Liver (tissue), 9 donors: ENCODE data around the gene LRRC61. TPM values are rescaled to one million over a fixed set of nuclear protein-coding genes. Genes with fewer than 3 reads are reported as not detected.
"Not testable (repeated sequence)": the region's sequence is repeated elsewhere in the genome, so short reads cannot be mapped to it uniquely, and the experiment has no call there.

Experiments used
- DNase-seq: peaks from one replicate; pipeline ENCODE4 v3.0.0-alpha.2; 2017; ENCODE audit warnings: low spot score
- H3K27ac ChIP-seq, 2 donors: one replicate each; pipeline ENCODE4 v1.7.0; 2013; ENCODE audit warnings: inconsistent platforms in 2 of 2, low read length in 2 of 2, control low read depth in 1 of 2, low read depth in 1 of 2, mild to moderate bottlenecking in 1 of 2
- H3K27me3 ChIP-seq, 4 donors: one replicate each; pipeline versions ENCODE4 v1.6.1 to v1.7.0; 2013; ENCODE audit warnings: low read length in 3 of 4, inconsistent platforms in 1 of 4, mild to moderate bottlenecking in 1 of 4, moderate library complexity in 1 of 4; ENCODE audit not compliant: control insufficient read depth in 4 of 4, insufficient read depth in 4 of 4
- H3K36me3 ChIP-seq, 4 donors: one replicate each; pipeline versions ENCODE4 v1.6.1 to v1.7.0; 2013; ENCODE audit warnings: low read length in 3 of 4, mild to moderate bottlenecking in 3 of 4, low read depth in 1 of 4, moderate library complexity in 1 of 4; ENCODE audit not compliant: control insufficient read depth in 4 of 4, insufficient read depth in 3 of 4
- H3K4me1 ChIP-seq, 4 donors: one replicate each; pipeline versions ENCODE4 v1.6.1 to v1.7.0; 2013; ENCODE audit warnings: low read length in 3 of 4, mild to moderate bottlenecking in 3 of 4, moderate library complexity in 1 of 4; ENCODE audit not compliant: control insufficient read depth in 4 of 4, insufficient read depth in 4 of 4
- H3K4me3 ChIP-seq, 3 donors: one replicate each; pipeline versions ENCODE4 v1.6.1 to v1.7.0; 2013; ENCODE audit warnings: low read length in 3 of 3, control low read depth in 1 of 3, low read depth in 1 of 3, mild to moderate bottlenecking in 1 of 3
- H3K9ac ChIP-seq, 2 donors: one replicate each; pipeline ENCODE4 v1.7.0; 2013; ENCODE audit warnings: low read length in 2 of 2, mild to moderate bottlenecking in 2 of 2, moderate library complexity in 2 of 2, control low read depth in 1 of 2, low read depth in 1 of 2
- H3K9me3 ChIP-seq, 4 donors: one replicate each; pipeline versions ENCODE4 v1.6.1 to v1.7.0; 2013; ENCODE audit warnings: low read length in 3 of 4; ENCODE audit not compliant: control insufficient read depth in 4 of 4
- EGR1 ChIP-seq, 2 donors: IDR thresholded peaks; 2 replicates each; pipeline ENCODE4 v1.6.1; 2016 to 2018; ENCODE audit warnings: antibody characterized with exemption in 2 of 2, low read depth in 2 of 2
- FOXA2 ChIP-seq: IDR thresholded peaks from 2 replicates; pipeline ENCODE4 v1.6.1; 2016; ENCODE audit warnings: antibody characterized with exemption
- GABPA ChIP-seq, 2 donors: IDR thresholded peaks in 1 of 2; conservative IDR thresholded peaks in 1 of 2; 2 replicates each; pipeline ENCODE4 v1.6.1; 2016; ENCODE audit warnings: antibody characterized with exemption in 2 of 2, mild to moderate bottlenecking in 1 of 2, moderate library complexity in 1 of 2
- HNF4A ChIP-seq, 2 donors: conservative IDR thresholded peaks; 2 replicates each; pipeline ENCODE4 v1.6.1; 2016; ENCODE audit warnings: antibody characterized with exemption in 2 of 2, mild to moderate bottlenecking in 2 of 2
- HNF4G ChIP-seq: IDR thresholded peaks from 2 replicates; pipeline ENCODE4 v1.6.1; 2016; ENCODE audit warnings: antibody characterized with exemption
- NR2F2 ChIP-seq: IDR thresholded peaks from 2 replicates; pipeline ENCODE4 v1.6.1; 2016; ENCODE audit warnings: antibody characterized with exemption
- RAD21 ChIP-seq, 2 donors: IDR thresholded peaks; 2 replicates each; pipeline ENCODE4 v1.6.1; 2016; ENCODE audit warnings: antibody characterized with exemption in 2 of 2, mild to moderate bottlenecking in 2 of 2
- RXRA ChIP-seq, 2 donors: IDR thresholded peaks; 2 replicates each; pipeline ENCODE4 v1.6.1; 2017 to 2018; ENCODE audit warnings: antibody characterized with exemption in 2 of 2, mild to moderate bottlenecking in 1 of 2
- SP1 ChIP-seq: IDR thresholded peaks from 2 replicates; pipeline ENCODE4 v1.6.1; 2018; ENCODE audit warnings: antibody characterized with exemption, mild to moderate bottlenecking
- TAF1 ChIP-seq: conservative IDR thresholded peaks from 2 replicates; pipeline ENCODE4 v1.6.1; 2016; ENCODE audit warnings: antibody characterized with exemption, mild to moderate bottlenecking
- YY1 ChIP-seq: IDR thresholded peaks from 2 replicates; pipeline ENCODE4 v1.6.1; 2016; ENCODE audit warnings: antibody characterized with exemption, mild to moderate bottlenecking
- whole genome bisulfite sequencing: extraction: QIAGEN DNeasy Blood & Tissue Kit; methylation state at CpG from one replicate; pipeline ENCODE4 v1.1.7; 2013; 5-methylcytosine and 5-hydroxymethylcytosine counted together
- polyA plus RNA-seq, 2 donors: library from polyadenylated mRNA; stranded (reverse) in 1 of 2; unstranded in 1 of 2; fragments of 200-250 nt in 1 of 2; fragments of >200 nt in 1 of 2; fragmentation: Nextera tagmentation in 1 of 2; extraction: Ambion mirVana in 1 of 2; gene quantifications; one replicate each; pipeline versions ENCODE4 v1.2.1 to v1.2.3, GENCODE V29; 2013 to 2015
- total RNA-seq, 2 donors: library from RNA; depleted of rRNA; stranded (reverse); fragments of >200 nt; gene quantifications; one replicate each; pipeline ENCODE4 v1.2.3, GENCODE V29; 2014
- TF ChIP-seq, protein P1 (sequence below): IDR thresholded peaks from 2 replicates; pipeline ENCODE4 v1.6.1; 2016; ENCODE audit warnings: antibody characterized with exemption
- TF ChIP-seq, protein P2 (sequence below): fragments of 150-350 bp; IDR thresholded peaks from 2 replicates; pipeline ENCODE4 v1.5.1; 2017; ENCODE audit warnings: improper control_type of control experiment, low read depth, low read length; ENCODE audit not compliant: missing input control
- TF ChIP-seq, protein P3 (sequence below): IDR thresholded peaks from 2 replicates; pipeline ENCODE4 v1.6.1; 2016; ENCODE audit warnings: antibody characterized with exemption, mild to moderate bottlenecking
- TF ChIP-seq, protein P4 (sequence below): IDR thresholded peaks from 2 replicates; pipeline ENCODE4 v1.6.1; 2016; ENCODE audit warnings: antibody characterized with exemption
- donor health status: healthy.
- donor health status: healthy.
- donor health status: healthy.
- donor health status: healthy.
- donor health status: healthy.

Gene LRRC61
- total and polyA plus RNA-seq, 4 donors: 12.0 to 21.0 (median 15.6) TPM

DNA sequence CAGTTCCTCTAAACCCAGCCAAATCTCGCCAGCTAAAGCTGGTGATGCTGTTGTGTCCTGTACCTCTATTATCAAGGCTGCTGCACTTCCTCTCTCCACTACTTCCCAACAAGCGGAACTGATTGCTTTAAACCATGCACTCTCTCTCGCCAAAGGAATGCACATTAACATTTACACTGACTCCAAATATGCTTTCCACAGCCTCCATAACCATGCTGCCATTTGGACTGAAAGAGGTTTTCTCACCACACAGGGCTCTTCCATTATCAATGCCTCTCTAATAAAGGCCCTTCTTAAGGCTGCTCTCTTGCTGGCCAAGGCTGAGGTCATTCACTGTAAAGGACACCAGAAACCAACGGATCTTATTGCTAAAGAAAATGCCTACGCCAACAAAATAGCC is 11.4 kb upstream of the LRRC61 start:
- Histone ChIP-seq H3K9ac (no peak overlapping the region), H3K4me3 (no peak overlapping the region), H3K4me1 (peaks cover 0 to 8% (median 3%) of the 10 kb centered on the region in 4 donors), H3K36me3 (no peaks in the 10 kb centered on the region), H3K27me3 (no peaks in the 10 kb centered on the region), H3K27ac (no peak overlapping the region), H3K9me3 (no peaks in the 10 kb centered on the region)
- TF ChIP-seq, protein P1, sequence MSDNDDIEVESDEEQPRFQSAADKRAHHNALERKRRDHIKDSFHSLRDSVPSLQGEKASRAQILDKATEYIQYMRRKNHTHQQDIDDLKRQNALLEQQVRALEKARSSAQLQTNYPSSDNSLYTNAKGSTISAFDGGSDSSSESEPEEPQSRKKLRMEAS: no peak
- TF ChIP-seq HNF4A (conservative IDR thresholded peaks at IDR 0.05) (no peak), NR2F2 (no peak), GABPA (IDR thresholded peaks at IDR 0.05 in 1 of 2, conservative IDR thresholded peaks at IDR 0.05 in 1 of 2) (no peak), FOXA2 (no peak), RAD21 (IDR thresholded peaks at IDR 0.05) (no peak), TAF1 (no peak), SP1 (no peak), YY1 (no peak), EGR1 (IDR thresholded peaks at IDR 0.05; ENCODE audit: low read depth in 2 of 2) (no peak), HNF4G (no peak), RXRA (IDR thresholded peaks at IDR 0.05) (no peak)
- TF ChIP-seq, protein P2, sequence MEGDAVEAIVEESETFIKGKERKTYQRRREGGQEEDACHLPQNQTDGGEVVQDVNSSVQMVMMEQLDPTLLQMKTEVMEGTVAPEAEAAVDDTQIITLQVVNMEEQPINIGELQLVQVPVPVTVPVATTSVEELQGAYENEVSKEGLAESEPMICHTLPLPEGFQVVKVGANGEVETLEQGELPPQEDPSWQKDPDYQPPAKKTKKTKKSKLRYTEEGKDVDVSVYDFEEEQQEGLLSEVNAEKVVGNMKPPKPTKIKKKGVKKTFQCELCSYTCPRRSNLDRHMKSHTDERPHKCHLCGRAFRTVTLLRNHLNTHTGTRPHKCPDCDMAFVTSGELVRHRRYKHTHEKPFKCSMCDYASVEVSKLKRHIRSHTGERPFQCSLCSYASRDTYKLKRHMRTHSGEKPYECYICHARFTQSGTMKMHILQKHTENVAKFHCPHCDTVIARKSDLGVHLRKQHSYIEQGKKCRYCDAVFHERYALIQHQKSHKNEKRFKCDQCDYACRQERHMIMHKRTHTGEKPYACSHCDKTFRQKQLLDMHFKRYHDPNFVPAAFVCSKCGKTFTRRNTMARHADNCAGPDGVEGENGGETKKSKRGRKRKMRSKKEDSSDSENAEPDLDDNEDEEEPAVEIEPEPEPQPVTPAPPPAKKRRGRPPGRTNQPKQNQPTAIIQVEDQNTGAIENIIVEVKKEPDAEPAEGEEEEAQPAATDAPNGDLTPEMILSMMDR: no peak
- TF ChIP-seq, protein P3, sequence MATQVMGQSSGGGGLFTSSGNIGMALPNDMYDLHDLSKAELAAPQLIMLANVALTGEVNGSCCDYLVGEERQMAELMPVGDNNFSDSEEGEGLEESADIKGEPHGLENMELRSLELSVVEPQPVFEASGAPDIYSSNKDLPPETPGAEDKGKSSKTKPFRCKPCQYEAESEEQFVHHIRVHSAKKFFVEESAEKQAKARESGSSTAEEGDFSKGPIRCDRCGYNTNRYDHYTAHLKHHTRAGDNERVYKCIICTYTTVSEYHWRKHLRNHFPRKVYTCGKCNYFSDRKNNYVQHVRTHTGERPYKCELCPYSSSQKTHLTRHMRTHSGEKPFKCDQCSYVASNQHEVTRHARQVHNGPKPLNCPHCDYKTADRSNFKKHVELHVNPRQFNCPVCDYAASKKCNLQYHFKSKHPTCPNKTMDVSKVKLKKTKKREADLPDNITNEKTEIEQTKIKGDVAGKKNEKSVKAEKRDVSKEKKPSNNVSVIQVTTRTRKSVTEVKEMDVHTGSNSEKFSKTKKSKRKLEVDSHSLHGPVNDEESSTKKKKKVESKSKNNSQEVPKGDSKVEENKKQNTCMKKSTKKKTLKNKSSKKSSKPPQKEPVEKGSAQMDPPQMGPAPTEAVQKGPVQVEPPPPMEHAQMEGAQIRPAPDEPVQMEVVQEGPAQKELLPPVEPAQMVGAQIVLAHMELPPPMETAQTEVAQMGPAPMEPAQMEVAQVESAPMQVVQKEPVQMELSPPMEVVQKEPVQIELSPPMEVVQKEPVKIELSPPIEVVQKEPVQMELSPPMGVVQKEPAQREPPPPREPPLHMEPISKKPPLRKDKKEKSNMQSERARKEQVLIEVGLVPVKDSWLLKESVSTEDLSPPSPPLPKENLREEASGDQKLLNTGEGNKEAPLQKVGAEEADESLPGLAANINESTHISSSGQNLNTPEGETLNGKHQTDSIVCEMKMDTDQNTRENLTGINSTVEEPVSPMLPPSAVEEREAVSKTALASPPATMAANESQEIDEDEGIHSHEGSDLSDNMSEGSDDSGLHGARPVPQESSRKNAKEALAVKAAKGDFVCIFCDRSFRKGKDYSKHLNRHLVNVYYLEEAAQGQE: no peak
- TF ChIP-seq, protein P4, sequence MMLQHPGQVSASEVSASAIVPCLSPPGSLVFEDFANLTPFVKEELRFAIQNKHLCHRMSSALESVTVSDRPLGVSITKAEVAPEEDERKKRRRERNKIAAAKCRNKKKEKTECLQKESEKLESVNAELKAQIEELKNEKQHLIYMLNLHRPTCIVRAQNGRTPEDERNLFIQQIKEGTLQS: no peak
- DNase-seq: no peak
- WGBS: 91% methylated on average over 5 of the region's 5 CpGs

DNA sequence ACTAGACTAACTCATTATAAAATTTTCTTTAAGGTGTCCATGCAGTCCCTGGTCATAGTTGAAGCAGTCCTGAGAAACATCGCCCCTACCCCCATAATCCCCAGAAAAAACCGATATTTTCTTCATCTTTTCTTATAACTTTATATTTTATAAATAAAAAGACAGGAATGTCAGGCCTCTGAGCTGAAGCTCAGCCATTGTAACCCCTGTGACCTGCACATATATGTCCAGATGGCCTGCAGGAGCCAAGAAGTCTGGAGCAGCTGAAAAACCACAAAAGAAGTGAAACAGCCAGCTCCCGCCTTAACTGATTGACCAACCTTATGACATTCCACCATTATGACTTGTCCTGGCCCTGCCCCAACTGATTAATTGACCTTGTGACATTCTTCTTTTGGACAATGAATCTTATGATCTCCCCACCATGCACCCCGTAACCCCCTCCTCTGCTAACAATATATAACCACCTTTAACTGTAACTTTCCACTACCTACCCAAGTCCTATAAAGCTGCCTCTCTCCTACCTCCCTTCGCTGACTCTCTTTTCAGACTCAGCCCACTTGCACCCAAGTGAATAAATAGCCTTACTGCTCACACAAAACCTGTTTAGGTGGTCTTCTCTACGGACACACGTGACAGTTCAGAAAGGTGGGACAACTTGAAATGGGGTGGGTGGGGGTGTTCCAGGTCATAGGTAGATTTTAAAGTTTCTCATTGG is 10.3 kb upstream of the LRRC61 start:
- not testable (repeated sequence) for H3K4me1 ChIP-seq

More for the DNA sequence above, 10.3 kb upstream of the LRRC61 start:
- not testable (repeated sequence) for H3K27ac ChIP-seq, H3K9me3 ChIP-seq, DNase-seq, H3K4me3 ChIP-seq, H3K27me3 ChIP-seq, H3K36me3 ChIP-seq, H3K9ac ChIP-seq
- WGBS: 93% methylated on average over 7 of the region's 7 CpGs
